ENCODE results near the gene ARHGAP28. TPM values are rescaled to one million over a fixed set of nuclear protein-coding genes. Genes with fewer than 3 reads are reported as not detected.

ARHGAP28 gene
- total and polyA plus RNA-seq, 3 donors from 2014 or later, result 45.5 to 161 (median 76.8) TPM

- Histone ChIP-seq H3K27ac (no peak overlapping the region), H3K4me1 (peaks cover 9% of the 10 kb centered on the region), H3K27me3 (no peaks in the 10 kb centered on the region), H3K36me3 (ENCODE audit: low read depth, missing control alignments) (no peaks in the 10 kb centered on the region), H3K4me3 (no peak overlapping the region), H3K9me3 (no peaks in the 10 kb centered on the region)
- DNase-seq, result no peak
- 76 to 81% methylated on average over 6 of the region's 6 CpGs for WGBS, 2 donors
- intact Hi-C loops (cut with DNase I; ENCODE audit: low total_unique reads), result loop anchor here (5.0 to 10.0 kb wide), 3 partner anchors 152 to 1010 kb away; no protein-coding TSS in a partner anchor
- TF ChIP-seq POLR2A (IDR thresholded peaks at IDR 0.05) (no peak), CTCF (IDR thresholded peaks at IDR 0.05) (no peak)
These were observed 157.3 kb downstream of the ARHGAP28 start for GRCh38 chr18:6886797-6887330.

DNA sequence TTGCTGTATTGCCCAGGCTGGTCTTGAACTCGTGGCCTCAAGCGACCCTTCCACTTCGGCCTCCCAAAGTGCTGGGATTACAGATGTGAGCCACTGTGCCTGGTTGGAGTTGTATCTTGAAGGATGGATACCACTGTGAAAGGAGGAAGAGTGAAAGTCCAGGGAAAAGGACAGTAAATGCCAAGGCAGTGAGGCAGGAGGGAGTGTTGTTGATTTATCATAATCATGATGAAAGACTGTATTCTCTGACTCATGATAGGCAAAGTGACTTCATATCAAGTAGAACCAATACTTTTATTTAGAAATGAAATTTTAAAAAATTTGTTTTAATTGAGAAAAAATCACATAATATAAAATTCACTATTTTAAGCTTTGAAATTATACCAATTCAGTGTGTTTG lies 162.3 kb downstream of the ARHGAP28 start:
- TF ChIP-seq CTCF (IDR thresholded peaks at IDR 0.05) (no peak), POLR2A (IDR thresholded peaks at IDR 0.05) (no peak)
- Histone ChIP-seq H3K27ac (no peak overlapping the region), H3K9me3 (no peaks in the 10 kb centered on the region), H3K4me1 (no peaks in the 10 kb centered on the region), H3K4me3 (no peak overlapping the region), H3K36me3 (ENCODE audit: low read depth, missing control alignments) (no peaks in the 10 kb centered on the region), H3K27me3 (no peaks in the 10 kb centered on the region)
- no peak for DNase-seq
- intact Hi-C loops (cut with DNase I; ENCODE audit: low total_unique reads), result no loop called here
- WGBS, 2 donors, result 88 to 95% methylated on average over 3 of the region's 3 CpGs

DNA sequence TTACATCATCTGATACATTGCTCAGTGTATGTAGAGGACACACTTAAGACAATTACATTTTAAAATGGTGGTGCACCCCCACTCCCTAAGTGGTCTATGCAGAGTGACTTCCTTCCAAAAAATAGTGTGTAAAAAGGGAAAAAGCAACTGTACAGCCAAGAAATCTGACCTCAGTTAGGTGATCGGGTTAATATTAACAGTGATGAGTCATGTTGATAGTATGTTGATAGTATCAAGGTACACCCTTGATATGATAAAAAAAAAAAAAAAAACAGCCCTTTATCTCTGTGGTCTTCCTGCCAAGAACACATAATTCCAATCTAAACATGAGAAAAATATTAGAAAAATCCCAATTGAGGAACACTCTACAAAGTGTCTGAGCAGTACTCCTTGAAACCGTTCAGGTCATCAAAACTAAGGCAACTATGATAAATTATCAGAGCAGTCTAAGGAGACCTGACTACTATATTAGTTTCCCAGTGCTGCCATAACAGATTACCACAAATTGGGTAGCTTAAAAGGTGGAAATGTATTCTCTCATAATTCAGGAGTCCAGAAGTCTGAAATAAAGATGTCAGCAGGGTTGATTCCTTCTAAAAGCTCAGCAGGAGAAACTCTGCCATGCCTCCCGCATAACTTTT lies 171.9 kb downstream of the ARHGAP28 start:
- no peak for DNase-seq
- intact Hi-C loops (cut with DNase I; ENCODE audit: low total_unique reads), result no loop called here
- Histone ChIP-seq H3K9me3 (no peaks in the 10 kb centered on the region), H3K36me3 (ENCODE audit: low read depth, missing control alignments) (no peaks in the 10 kb centered on the region), H3K4me1 (no peaks in the 10 kb centered on the region), H3K27me3 (no peaks in the 10 kb centered on the region), H3K27ac (no peak overlapping the region), H3K4me3 (no peak overlapping the region)
- 80 to 83% methylated on average over 3 of the region's 3 CpGs for WGBS, 2 donors
- TF ChIP-seq CTCF (IDR thresholded peaks at IDR 0.05), result no peak
- no peak for TF ChIP-seq POLR2A (IDR thresholded peaks at IDR 0.05)

GRCh38 chr18:6917072-6917471 lies 187.6 kb downstream of the ARHGAP28 start:
- intact Hi-C loops (cut with DNase I; ENCODE audit: low total_unique reads), result no loop called here
- TF ChIP-seq POLR2A (IDR thresholded peaks at IDR 0.05) (no peak), CTCF (IDR thresholded peaks at IDR 0.05) (no peak)
- Histone ChIP-seq H3K4me1 (no peaks in the 10 kb centered on the region), H3K27me3 (no peaks in the 10 kb centered on the region), H3K4me3 (no peak overlapping the region), H3K9me3 (no peaks in the 10 kb centered on the region), H3K27ac (no peak overlapping the region), H3K36me3 (ENCODE audit: low read depth, missing control alignments) (no peaks in the 10 kb centered on the region)
- DNase-seq, result no peak
- 86 to 91% methylated on average over 3 of the region's 3 CpGs for WGBS, 2 donors
